T-cell (primary cell): Measurements from ENCODE around the gene LRRTM4. TPM values are rescaled to one million over a fixed set of nuclear protein-coding genes. Genes with fewer than 3 reads are reported as not detected.

Experiments used
- ATAC-seq, 4 experiments: fragments of 200-7000 bp in 3 of 4; fragments of 150-1000 bp in 1 of 4; cut with Tn5 transposase; replicated peaks in 1 of 4; 1 replicate in 3 of 4; 2 replicates in 1 of 4; pipeline ENCODE4 v1.10.0; 2021; ENCODE audit warnings: moderate library complexity in 3 of 4, mild to moderate bottlenecking in 2 of 4, moderate number of reproducible peaks in 1 of 4
- CTCF ChIA-PET, 2 donors: fragments of 300-600 bp; sonication (Branson Sonifier 250); formaldehyde crosslinking; loops; one replicate each; lab custom pipeline; 2022; ENCODE audit warnings: antibody characterized with exemption in 2 of 2; lab: Charles Lee
- POLR2A ChIA-PET, 2 donors: fragments of 300-600 bp; sonication (Branson Sonifier 250); formaldehyde crosslinking; loops; one replicate each; lab custom pipeline; 2022; ENCODE audit warnings: antibody characterized with exemption in 2 of 2; lab: Charles Lee
- DNase-seq, 35 experiments: peaks; one replicate each; pipeline versions ENCODE4 v3.0.0 to v3.0.0-alpha.2; 2013 to 2023
- H3K27ac ChIP-seq: one replicate; pipeline ENCODE4 v1.5.1; 2013; ENCODE audit warnings: low read length
- H3K27me3 ChIP-seq, 2 experiments: replicated peaks in 1 of 2; 1 replicate in 1 of 2; 2 replicates in 1 of 2; pipeline versions ENCODE4 v1.6.1 to v1.7.0; 2013; ENCODE audit warnings: low read length in 1 of 2, mixed read lengths in 1 of 2; ENCODE audit not compliant: control insufficient read depth in 2 of 2, insufficient read depth in 2 of 2; ENCODE audit errors: extremely low read depth in 1 of 2
- H3K36me3 ChIP-seq, 2 donors: 1 replicate in 1 of 2; 2 replicates in 1 of 2; pipeline versions ENCODE4 v1.6.1 to v1.7.0; 2013; ENCODE audit warnings: low read length in 1 of 2; ENCODE audit not compliant: control insufficient read depth in 2 of 2, insufficient read depth in 1 of 2; ENCODE audit errors: extremely low read depth in 1 of 2
- H3K4me1 ChIP-seq, 2 experiments: 1 replicate in 1 of 2; 2 replicates in 1 of 2; pipeline versions ENCODE4 v1.6.1 to v1.7.0; 2013; ENCODE audit warnings: low read length in 2 of 2, mixed read lengths in 1 of 2; ENCODE audit not compliant: insufficient read depth in 2 of 2, control insufficient read depth in 1 of 2; ENCODE audit errors: extremely low read depth in 1 of 2
- H3K4me3 ChIP-seq, 2 donors: 1 replicate in 1 of 2; 2 replicates in 1 of 2; pipeline versions ENCODE4 v1.5.1 to v1.7.0; 2013; ENCODE audit warnings: mild to moderate bottlenecking in 2 of 2, low read length in 1 of 2, moderate library complexity in 1 of 2; ENCODE audit not compliant: control insufficient read depth in 1 of 2; ENCODE audit errors: extremely low read depth in 1 of 2
- H3K9me3 ChIP-seq: 2 replicates; pipeline ENCODE4 v1.7.0; 2013
- H3K27ac Mint-ChIP-seq, 2 donors: one replicate each; pipeline ENCODE4 v1.8.0; 2020 to 2021; ENCODE audit warnings: mild to moderate bottlenecking in 2 of 2, mixed read lengths in 2 of 2
- H3K27me3 Mint-ChIP-seq, 2 donors: one replicate each; pipeline ENCODE4 v1.8.0; 2021 to 2022; ENCODE audit warnings: mixed read lengths in 2 of 2
- H3K36me3 Mint-ChIP-seq: one replicate; pipeline ENCODE4 v1.8.0; 2021; ENCODE audit warnings: mixed read lengths
- H3K4me1 Mint-ChIP-seq, 3 donors: one replicate each; pipeline ENCODE4 v1.8.0; 2020 to 2022; ENCODE audit warnings: mixed read lengths in 3 of 3, mild to moderate bottlenecking in 1 of 3
- H3K4me3 Mint-ChIP-seq, 3 donors: one replicate each; pipeline ENCODE4 v1.8.0; 2020 to 2022; ENCODE audit warnings: mild to moderate bottlenecking in 3 of 3, mixed read lengths in 3 of 3, moderate library complexity in 3 of 3
- H3K9me3 Mint-ChIP-seq, 3 donors: one replicate each; pipeline ENCODE4 v1.8.0; 2020 to 2022; ENCODE audit warnings: mixed read lengths in 3 of 3
- WGBS: methylation state at CpG from one replicate; pipeline ENCODE4 v1.1.5; 2013; ENCODE audit warnings: missing lambda C conversion rate; ENCODE audit not compliant: insufficient coverage; 5-methylcytosine and 5-hydroxymethylcytosine counted together
- total RNA-seq, 35 experiments: library from RNA in 6 of 35; stranded (reverse) in 6 of 35; fragments of 120-200 nt in 1 of 35; gene quantifications; one replicate each; pipeline versions ENCODE4 v1.2.1 to v1.2.4 and lab custom pipeline; 2013 to 2026

The LRRTM4 gene
- total RNA-seq, 5 donors from 2014 or later (not counting 1 experiment from before 2014, with no cell fraction given), result not detected

DNA sequence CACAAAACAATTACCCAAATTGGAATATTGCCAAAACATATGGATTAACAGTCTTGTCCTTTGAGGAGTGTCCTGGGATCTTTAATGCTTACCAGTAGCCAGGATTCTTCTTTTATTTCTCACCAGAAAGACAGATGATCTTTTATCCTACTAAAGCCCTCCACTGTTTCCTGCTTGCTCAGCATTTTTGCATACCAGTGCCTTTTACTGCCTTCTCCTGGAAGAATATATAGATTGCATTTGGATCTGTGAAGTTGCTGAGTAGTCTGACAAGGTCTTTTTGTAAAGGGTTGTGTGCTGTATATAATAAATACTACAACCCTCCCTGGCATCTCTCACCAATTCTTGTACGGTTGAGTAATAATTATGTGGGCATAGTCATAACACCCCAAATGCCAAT, 652.2 kb downstream of the LRRTM4 start:
- DNase-seq (no peak), ATAC-seq (no peak)
- ChIA-PET CTCF (no interaction called here), POLR2A (no interaction called here)
- H3K27me3 ChIP-seq, result no peaks in the 10 kb centered on the region
- Mint-ChIP-seq H3K27me3 (no peaks in the 10 kb centered on the region), H3K9me3 (peaks cover 6 to 19% (median 11%) of the 10 kb centered on the region in 3 donors), H3K27ac (no peak overlapping the region), H3K4me3 (no peak overlapping the region), H3K36me3 (no peaks in the 10 kb centered on the region), H3K4me1 (no peaks in the 10 kb centered on the region)
- H3K9me3 ChIP-seq, result no peaks in the 10 kb centered on the region
- no peak overlapping the region for H3K4me3 ChIP-seq
- no peak overlapping the region for H3K27ac ChIP-seq
- H3K4me1 ChIP-seq, result no peaks in the 10 kb centered on the region
- no CpG with 5 or more reads among the region's 1 CpG for WGBS
- H3K36me3 ChIP-seq, result no peaks in the 10 kb centered on the region

DNA sequence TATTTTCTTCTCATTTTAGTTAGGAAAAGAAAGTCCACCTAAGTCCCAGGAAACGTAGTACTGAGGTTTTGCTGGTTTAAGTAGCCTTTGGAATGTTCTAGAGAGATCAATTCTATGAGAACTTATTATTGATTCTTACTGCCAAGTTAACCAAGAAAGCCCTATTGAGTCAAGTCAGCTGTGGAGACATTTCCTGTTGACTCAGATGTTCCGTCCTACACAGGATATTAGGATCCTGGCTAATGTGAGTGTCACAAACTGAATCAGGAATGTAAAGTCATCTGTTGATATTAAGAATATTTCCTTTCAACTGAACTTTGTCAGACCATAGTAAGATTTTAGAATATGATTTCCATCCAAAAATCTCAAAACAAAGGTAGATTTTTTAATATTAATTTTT, 654.3 kb downstream of the LRRTM4 start:
- Mint-ChIP-seq H3K27me3 (no peaks in the 10 kb centered on the region), H3K4me3 (no peak overlapping the region), H3K27ac (no peak overlapping the region), H3K9me3 (peaks cover 4 to 24% (median 11%) of the 10 kb centered on the region in 3 donors), H3K36me3 (no peaks in the 10 kb centered on the region), H3K4me1 (no peaks in the 10 kb centered on the region)
- no peaks in the 10 kb centered on the region for H3K4me1 ChIP-seq
- DNase-seq (no peak), ATAC-seq (no peak)
- ChIA-PET POLR2A (no interaction called here), CTCF (no interaction called here)
- H3K9me3 ChIP-seq, result no peaks in the 10 kb centered on the region
- no CpG with 5 or more reads among the region's 2 CpGs for WGBS
- H3K27me3 ChIP-seq, result no peaks in the 10 kb centered on the region
- no peak overlapping the region for H3K27ac ChIP-seq
- no peaks in the 10 kb centered on the region for H3K36me3 ChIP-seq
- H3K4me3 ChIP-seq, result no peak overlapping the region

DNA sequence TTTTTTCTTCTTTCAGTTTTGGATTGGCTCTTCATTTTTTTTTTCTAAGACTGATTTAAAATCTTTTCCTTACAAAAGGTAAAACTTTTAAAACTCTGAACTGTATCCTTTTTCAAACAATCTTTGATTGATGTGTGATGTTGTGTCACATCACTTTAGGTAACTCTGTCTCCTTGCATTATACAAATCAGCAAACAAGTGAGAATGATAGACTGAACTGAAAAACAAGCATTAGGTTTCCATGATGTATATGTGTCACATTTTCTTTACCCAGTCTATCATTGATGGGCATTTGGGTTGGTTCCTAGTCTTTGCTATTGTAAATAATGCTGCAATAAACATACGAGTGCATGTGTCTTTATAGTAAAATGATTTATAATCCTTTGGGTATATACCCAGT, 655.7 kb downstream of the LRRTM4 start:
- Mint-ChIP-seq H3K9me3 (peaks cover 6 to 29% (median 10%) of the 10 kb centered on the region in 3 donors), H3K27me3 (no peaks in the 10 kb centered on the region), H3K27ac (no peak overlapping the region), H3K4me3 (no peak overlapping the region), H3K36me3 (no peaks in the 10 kb centered on the region), H3K4me1 (no peaks in the 10 kb centered on the region)
- Histone ChIP-seq H3K4me3 (no peak overlapping the region), H3K27me3 (no peaks in the 10 kb centered on the region), H3K4me1 (no peaks in the 10 kb centered on the region), H3K9me3 (no peaks in the 10 kb centered on the region), H3K36me3 (no peaks in the 10 kb centered on the region), H3K27ac (no peak overlapping the region)
- POLR2A ChIA-PET, result no interaction called here
- ATAC-seq, result no peak
- WGBS, result 60% methylated on average over 1 of the region's 1 CpG
- CTCF ChIA-PET, result no interaction called here
- DNase-seq, result no peak

DNA sequence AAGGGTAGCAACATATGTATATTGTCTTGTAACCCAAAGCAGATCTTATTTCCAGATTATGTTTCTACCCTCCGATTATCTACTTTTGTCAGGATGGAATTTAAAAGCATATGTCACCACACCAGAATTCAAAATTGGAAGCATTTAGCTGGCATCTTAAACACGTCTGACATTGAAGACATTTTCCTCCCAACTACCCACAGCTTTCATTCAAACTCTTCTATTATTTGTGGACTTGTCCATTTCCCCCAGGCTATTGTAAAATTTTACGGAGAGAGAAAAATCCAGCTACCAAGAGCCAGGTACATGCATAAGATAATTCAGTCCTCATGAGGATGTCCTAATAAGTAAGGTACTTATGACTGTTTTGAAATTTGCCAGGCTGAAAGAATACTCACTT, 659.3 kb downstream of the LRRTM4 start:
- no peaks in the 10 kb centered on the region for H3K9me3 ChIP-seq
- H3K9me3 Mint-ChIP-seq, result peaks cover 9 to 23% (median 9%) of the 10 kb centered on the region in 3 donors
- CTCF ChIA-PET, result no interaction called here
- no CpG with 5 or more reads among the region's 3 CpGs for WGBS
- H3K27me3 Mint-ChIP-seq, result no peaks in the 10 kb centered on the region
- no peak overlapping the region for H3K4me3 Mint-ChIP-seq
- no peaks in the 10 kb centered on the region for H3K4me1 Mint-ChIP-seq
- H3K36me3 Mint-ChIP-seq, result no peaks in the 10 kb centered on the region
- no peaks in the 10 kb centered on the region for H3K36me3 ChIP-seq
- no peaks in the 10 kb centered on the region for H3K27me3 ChIP-seq
- no peaks in the 10 kb centered on the region for H3K4me1 ChIP-seq
- H3K27ac ChIP-seq, result no peak overlapping the region
- no peak overlapping the region for H3K27ac Mint-ChIP-seq
- H3K4me3 ChIP-seq, result no peak overlapping the region
- DNase-seq (no peak), ATAC-seq (no peak)
- POLR2A ChIA-PET, result no interaction called here

DNA sequence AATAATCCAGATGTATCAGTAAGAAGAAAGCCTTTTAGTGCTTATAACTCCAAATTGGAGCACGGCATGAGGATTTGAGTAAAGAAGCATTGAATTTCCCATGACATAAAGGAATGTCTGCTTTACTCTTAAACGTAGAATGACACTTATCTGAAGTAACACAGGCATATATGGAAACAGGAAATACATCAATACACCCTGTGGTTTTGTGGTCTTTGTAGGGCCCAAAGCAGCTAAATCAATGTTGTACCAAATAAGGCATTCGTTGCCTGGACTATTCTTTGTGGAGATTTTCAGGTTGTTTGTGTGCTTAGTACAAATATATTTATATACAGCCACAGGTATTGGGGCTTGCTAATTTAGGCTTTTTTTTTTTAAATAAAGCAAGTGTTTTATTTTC, 660.5 kb downstream of the LRRTM4 start:
- H3K4me3 ChIP-seq, result no peak overlapping the region
- H3K27ac Mint-ChIP-seq, result no peak overlapping the region
- no peaks in the 10 kb centered on the region for H3K27me3 Mint-ChIP-seq
- H3K27ac ChIP-seq, result no peak overlapping the region
- no peak overlapping the region for H3K4me3 Mint-ChIP-seq
- H3K9me3 Mint-ChIP-seq, result peaks cover 9 to 27% (median 9%) of the 10 kb centered on the region in 3 donors
- no peak for DNase-seq
- no peaks in the 10 kb centered on the region for H3K9me3 ChIP-seq
- H3K4me1 Mint-ChIP-seq, result no peaks in the 10 kb centered on the region
- ATAC-seq, result no peak
- WGBS, result 0% methylated on average over 1 of the region's 3 CpGs
- no peaks in the 10 kb centered on the region for H3K36me3 Mint-ChIP-seq
- no peaks in the 10 kb centered on the region for H3K4me1 ChIP-seq
- CTCF ChIA-PET, result no interaction called here
- POLR2A ChIA-PET, result no interaction called here
- no peaks in the 10 kb centered on the region for H3K27me3 ChIP-seq
- no peaks in the 10 kb centered on the region for H3K36me3 ChIP-seq

DNA sequence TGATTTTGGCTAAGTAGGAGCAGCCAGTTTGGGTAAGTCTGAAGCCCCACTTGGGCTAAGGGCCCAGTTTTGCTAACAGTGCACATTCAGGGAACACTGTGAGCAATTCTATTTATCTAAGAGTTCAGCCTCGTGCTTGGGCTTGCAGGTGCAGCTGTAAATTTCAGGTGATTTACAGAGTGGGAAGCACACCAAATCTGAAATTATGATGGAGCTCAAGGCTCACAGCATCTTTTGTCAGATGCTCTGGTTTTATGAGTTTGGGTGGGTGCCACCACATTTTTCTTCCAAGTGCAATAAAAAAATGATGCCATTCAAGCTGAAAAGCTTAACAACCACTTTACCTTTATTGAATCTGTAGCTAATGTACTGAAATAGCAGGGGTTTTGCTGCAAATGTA, 671.2 kb downstream of the LRRTM4 start:
- H3K4me1 ChIP-seq, result no peaks in the 10 kb centered on the region

DNA sequence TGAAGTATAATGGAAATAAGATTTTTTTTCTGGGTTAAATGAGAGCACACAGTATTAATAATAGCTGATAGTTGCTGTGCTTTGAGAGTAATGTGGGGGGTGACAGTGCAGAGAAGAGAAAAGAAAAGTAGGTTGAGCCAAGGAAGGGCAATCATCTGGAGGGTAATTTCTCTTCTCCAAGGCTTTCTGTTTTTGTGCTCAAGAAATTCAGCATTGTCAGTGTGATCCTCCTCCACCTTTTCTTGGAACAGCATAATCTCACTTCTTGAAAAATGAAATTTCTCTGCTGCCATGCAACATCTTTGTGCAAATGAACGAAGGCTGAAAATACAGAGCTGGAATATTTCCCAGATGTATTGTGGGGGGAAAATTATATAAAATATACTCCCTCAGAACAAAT, 673.1 kb downstream of the LRRTM4 start:
- Mint-ChIP-seq H3K27me3 (no peaks in the 10 kb centered on the region), H3K36me3 (no peaks in the 10 kb centered on the region), H3K9me3 (peaks cover 10 to 35% (median 11%) of the 10 kb centered on the region in 3 donors), H3K4me1 (no peaks in the 10 kb centered on the region), H3K27ac (no peak overlapping the region), H3K4me3 (no peak overlapping the region)
- no CpG with 5 or more reads among the region's 1 CpG for WGBS
- no peak for DNase-seq
- Histone ChIP-seq H3K36me3 (no peaks in the 10 kb centered on the region), H3K9me3 (no peaks in the 10 kb centered on the region), H3K4me1 (no peaks in the 10 kb centered on the region), H3K4me3 (no peak overlapping the region), H3K27ac (no peak overlapping the region), H3K27me3 (no peaks in the 10 kb centered on the region)
- ChIA-PET POLR2A (no interaction called here), CTCF (no interaction called here)
- no peak for ATAC-seq

More for the DNA sequence above, 671.2 kb downstream of the LRRTM4 start:
- 100% methylated on average over 1 of the region's 1 CpG for WGBS
- Histone ChIP-seq H3K9me3 (no peaks in the 10 kb centered on the region), H3K27ac (no peak overlapping the region), H3K27me3 (no peaks in the 10 kb centered on the region), H3K36me3 (no peaks in the 10 kb centered on the region), H3K4me3 (no peak overlapping the region)
- peaks cover 10 to 29% (median 16%) of the 10 kb centered on the region in 3 donors for H3K9me3 Mint-ChIP-seq
- no peak overlapping the region for H3K4me3 Mint-ChIP-seq
- no peak for ATAC-seq
- DNase-seq, result no peak
- H3K27me3 Mint-ChIP-seq, result no peaks in the 10 kb centered on the region
- no peaks in the 10 kb centered on the region for H3K4me1 Mint-ChIP-seq
- CTCF ChIA-PET, result no interaction called here
- POLR2A ChIA-PET, result no interaction called here
- H3K36me3 Mint-ChIP-seq, result no peaks in the 10 kb centered on the region
- no peak overlapping the region for H3K27ac Mint-ChIP-seq
